Skeletal muscle tissue (tissue), 4 donors: Measurements from ENCODE around the gene OR10A2. TPM values are rescaled to one million over a fixed set of nuclear protein-coding genes. Genes with fewer than 3 reads are reported as not detected.
"Not testable (repeated sequence)": the region's sequence is repeated elsewhere in the genome, so short reads cannot be mapped to it uniquely, and the experiment has no call there.

Experiments used
- H3K27ac ChIP-seq: one replicate; pipeline ENCODE4 v1.7.0; 2013; ENCODE audit warnings: mild to moderate bottlenecking, low read depth, low read length, inconsistent platforms
- H3K27me3 ChIP-seq, 3 donors: one replicate each; pipeline ENCODE4 v1.7.0; 2013; ENCODE audit warnings: low read length in 3 of 3; ENCODE audit not compliant: control insufficient read depth in 3 of 3, insufficient read depth in 3 of 3
- H3K36me3 ChIP-seq, 3 donors: one replicate each; pipeline ENCODE4 v1.7.0; 2013; ENCODE audit warnings: low read length in 3 of 3; ENCODE audit not compliant: control insufficient read depth in 3 of 3, insufficient read depth in 3 of 3
- H3K4me1 ChIP-seq, 3 donors: one replicate each; pipeline ENCODE4 v1.7.0; 2013; ENCODE audit warnings: low read length in 3 of 3, mild to moderate bottlenecking in 3 of 3; ENCODE audit not compliant: control insufficient read depth in 3 of 3, insufficient read depth in 3 of 3
- H3K4me3 ChIP-seq, 3 donors: one replicate each; pipeline ENCODE4 v1.7.0; 2013; ENCODE audit warnings: low read length in 3 of 3
- H3K9ac ChIP-seq, 3 donors: one replicate each; pipeline ENCODE4 v1.7.0; 2013; ENCODE audit warnings: low read length in 3 of 3, mild to moderate bottlenecking in 3 of 3, moderate library complexity in 2 of 3, low read depth in 1 of 3
- H3K9me3 ChIP-seq, 3 donors: one replicate each; pipeline ENCODE4 v1.7.0; 2013; ENCODE audit warnings: low read length in 3 of 3; ENCODE audit not compliant: control insufficient read depth in 3 of 3
- total RNA-seq: library from RNA; depleted of rRNA; stranded (reverse); fragments of >200 nt; gene quantifications from one replicate; pipeline ENCODE4 v1.2.3, GENCODE V29; 2014
- donor health status: Osteomylitis.

OR10A2 gene
- total RNA-seq, 1 donor from 2014 or later, result not detected

DNA sequence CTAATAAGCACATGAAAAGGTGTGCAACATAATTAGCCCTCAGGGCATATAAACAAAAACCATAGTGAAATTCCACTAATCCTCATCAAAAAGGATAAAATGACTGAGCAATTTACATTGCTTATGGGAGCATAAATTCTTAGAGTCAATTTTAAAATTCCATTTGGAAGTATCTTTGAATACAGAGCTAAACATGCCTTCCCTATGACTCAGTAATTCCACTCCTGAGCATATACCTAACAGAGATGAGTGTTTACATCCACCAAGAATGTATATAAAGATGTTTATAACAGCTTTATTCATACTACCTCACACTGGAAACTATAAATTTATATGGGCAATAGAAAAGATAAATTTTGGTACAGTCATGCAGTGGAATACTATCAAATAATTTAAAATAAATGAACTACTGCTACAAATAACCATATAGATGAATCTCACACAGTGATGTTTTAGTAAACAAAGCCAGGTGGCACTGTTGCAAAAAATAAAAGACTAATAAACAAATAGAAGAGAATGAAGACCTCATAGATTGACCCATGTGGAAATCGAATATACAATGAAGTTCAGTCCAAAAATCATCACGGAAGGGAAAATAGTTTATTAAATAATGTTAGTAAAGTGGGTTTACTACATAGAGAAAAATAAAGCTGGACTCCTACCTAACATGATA lies 37.6 kb downstream of the OR10A2 start:
- H3K36me3 ChIP-seq, result no peaks in the 10 kb centered on the region
- no peaks in the 10 kb centered on the region for H3K4me1 ChIP-seq
- no peak overlapping the region for H3K9ac ChIP-seq

DNA sequence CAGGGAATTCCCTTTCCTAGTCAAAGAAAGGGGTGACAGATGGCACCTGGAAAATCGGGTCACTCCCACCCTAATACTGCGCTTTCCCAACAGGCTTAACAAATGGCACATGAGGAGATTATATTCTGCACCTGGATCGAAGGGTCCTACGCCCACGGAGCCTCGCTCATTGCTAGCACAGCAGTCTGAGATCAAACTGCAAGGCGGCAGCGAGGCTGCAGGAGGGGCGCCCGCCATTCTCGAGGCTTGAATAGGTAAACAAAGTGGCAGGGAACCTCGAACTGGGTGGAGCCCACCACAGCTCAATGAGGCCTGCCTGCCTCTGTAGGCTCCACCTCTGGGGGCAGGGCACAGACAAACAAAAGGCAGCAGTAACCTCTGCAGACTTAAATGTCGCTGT lies 41.9 kb downstream of the OR10A2 start:
- H3K27me3 ChIP-seq, H3K9me3 ChIP-seq, H3K27ac ChIP-seq, H3K9ac ChIP-seq, H3K36me3 ChIP-seq, H3K4me1 ChIP-seq, H3K4me3 ChIP-seq: not testable (repeated sequence)

More for the DNA sequence above, 37.6 kb downstream of the OR10A2 start:
- Histone ChIP-seq H3K9me3 (no peaks in the 10 kb centered on the region), H3K27me3 (no peaks in the 10 kb centered on the region), H3K27ac (no peak overlapping the region), H3K4me3 (no peak overlapping the region)

DNA sequence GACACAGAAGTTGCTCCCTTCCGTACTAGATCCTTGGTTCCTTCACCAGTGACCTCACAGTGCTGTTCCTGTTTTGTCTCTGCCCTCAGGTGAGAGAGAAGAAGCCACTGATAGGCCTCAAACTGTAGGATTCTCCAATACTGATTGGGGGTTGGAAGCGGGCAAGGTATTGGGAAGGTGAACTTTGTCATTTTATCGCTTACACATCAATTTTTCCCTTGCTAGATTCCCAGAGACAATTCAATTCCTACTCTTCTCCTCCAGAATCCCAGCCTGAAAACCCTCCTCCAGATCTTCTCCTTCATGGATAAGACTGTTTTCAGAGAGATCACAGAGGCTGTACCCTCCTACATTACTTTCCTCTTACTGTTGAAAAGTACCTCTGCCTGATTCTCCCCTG lies 48.5 kb downstream of the OR10A2 start:
- H3K36me3 ChIP-seq, result no peaks in the 10 kb centered on the region

DNA sequence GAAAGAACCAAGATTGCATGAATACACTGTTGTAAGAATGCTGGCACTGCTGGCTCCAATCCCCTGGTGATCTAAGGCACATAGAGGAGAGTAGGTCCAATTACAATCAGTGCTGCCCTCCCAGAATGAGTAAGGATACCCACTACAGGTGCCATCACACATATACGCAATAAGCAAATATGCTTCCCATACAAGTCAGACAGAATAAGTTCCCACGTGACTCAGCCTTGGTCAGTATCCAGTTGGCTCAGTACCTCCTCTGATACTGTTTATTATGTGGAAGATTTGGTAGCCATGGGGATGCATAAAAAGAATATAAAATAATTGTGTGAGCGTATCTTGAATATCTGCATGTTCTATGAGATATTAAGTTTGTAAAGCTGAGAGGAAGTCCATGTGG lies 49.1 kb downstream of the OR10A2 start:
- Histone ChIP-seq H3K27ac (no peak overlapping the region), H3K27me3 (no peaks in the 10 kb centered on the region), H3K36me3 (no peaks in the 10 kb centered on the region), H3K9ac (no peak overlapping the region), H3K4me3 (no peak overlapping the region), H3K4me1 (no peaks in the 10 kb centered on the region), H3K9me3 (no peaks in the 10 kb centered on the region)

More for the DNA sequence above, 48.5 kb downstream of the OR10A2 start:
- H3K27ac ChIP-seq, result no peak overlapping the region
- no peak overlapping the region for H3K4me3 ChIP-seq
- no peaks in the 10 kb centered on the region for H3K4me1 ChIP-seq
- no peaks in the 10 kb centered on the region for H3K27me3 ChIP-seq
- no peak overlapping the region for H3K9ac ChIP-seq
- H3K9me3 ChIP-seq, result no peaks in the 10 kb centered on the region

DNA sequence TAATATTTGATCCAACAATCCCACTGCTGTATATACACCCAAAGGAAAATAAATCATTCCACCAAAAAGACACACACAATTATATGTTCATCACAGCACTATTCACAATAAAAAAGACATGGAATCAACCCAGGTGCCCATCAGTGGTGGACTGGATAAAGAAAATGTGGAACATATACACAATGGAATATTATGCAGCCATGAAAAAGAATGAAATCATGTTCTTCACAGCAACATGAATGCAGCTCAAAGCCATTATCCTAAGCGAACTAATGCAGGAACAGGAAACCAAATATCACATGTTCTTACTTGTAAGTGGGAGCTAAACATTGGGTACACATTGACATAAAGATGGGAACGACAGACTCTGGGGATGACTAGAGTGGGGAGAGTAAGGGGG lies 56.8 kb downstream of the OR10A2 start:
- Histone ChIP-seq H3K9ac (no peak overlapping the region), H3K36me3 (no peaks in the 10 kb centered on the region), H3K9me3 (no peaks in the 10 kb centered on the region), H3K4me1 (no peaks in the 10 kb centered on the region), H3K4me3 (no peak overlapping the region), H3K27me3 (no peaks in the 10 kb centered on the region), H3K27ac (no peak overlapping the region)

DNA sequence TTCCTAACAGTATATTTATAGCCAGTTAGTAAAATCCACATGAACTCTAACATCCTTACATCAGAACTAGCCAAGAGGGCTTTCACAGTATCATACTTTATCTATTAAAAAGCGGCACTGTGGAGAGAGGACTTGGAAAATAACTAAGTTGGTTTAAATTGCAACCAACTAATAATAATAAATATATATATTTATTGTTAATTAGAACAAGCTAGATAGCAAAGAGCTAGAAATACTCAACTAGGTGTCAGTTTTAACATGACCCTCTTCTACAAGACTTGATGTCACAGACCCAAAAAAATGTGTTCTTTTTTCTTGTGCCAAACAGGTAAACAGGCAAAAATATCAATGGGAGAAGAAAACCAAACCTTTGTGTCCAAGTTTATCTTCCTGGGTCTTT lies 57.8 kb downstream of the OR10A2 start, which contains the start of gene OR2D3:
TSS of gene OR2D3 (plus strand) at position 301 of the 400 bp plus-strand sequence. CDS start at position 301, 0 bp downstream.
- H3K27ac ChIP-seq, result no peak within 1 kb of the TSS
- no peaks in the 10 kb centered on the region for H3K4me1 ChIP-seq

More for the DNA sequence above, 57.8 kb downstream of the OR10A2 start, which contains the start of gene OR2D3:
- Histone ChIP-seq H3K9me3 (no peaks in the 10 kb centered on the region), H3K9ac (no peak within 1 kb of the TSS), H3K36me3 (no peaks in the 10 kb centered on the region), H3K4me3 (no peak within 1 kb of the TSS), H3K27me3 (no peaks in the 10 kb centered on the region)

Other genes with a start within 250 kb of the OR10A2 start
- gene TPP1, start 243.6 kb upstream of the OR10A2 start, total RNA-seq, result 15.7 TPM
- gene DCHS1, start 207.2 kb upstream of the OR10A2 start, total RNA-seq, result 39.1 TPM
- 33.9 TPM for gene MRPL17, start 179.7 kb upstream of the OR10A2 start, total RNA-seq
- gene OR2AG2, start 91.1 kb upstream of the OR10A2 start, total RNA-seq, result not detected
- not detected for gene OR2AG1, start 80.0 kb upstream of the OR10A2 start, total RNA-seq
- under 0.01 TPM for gene OR6A2, start 63.4 kb upstream of the OR10A2 start, total RNA-seq
- not detected for gene OR10A5, start 17.4 kb upstream of the OR10A2 start, total RNA-seq
- gene OR10A4, start 13.6 kb downstream of the OR10A2 start, total RNA-seq, result not detected
- gene OR2D2, start 29.4 kb downstream of the OR10A2 start, total RNA-seq, result not detected
- not detected for gene OR2D3, start 57.9 kb downstream of the OR10A2 start, total RNA-seq
- 1.6 TPM for gene ZNF215, start 63.4 kb downstream of the OR10A2 start, total RNA-seq
- gene ZNF214, start 157.3 kb downstream of the OR10A2 start, total RNA-seq, result 2.6 TPM
- gene NLRP14, start 157.4 kb downstream of the OR10A2 start, total RNA-seq, result under 0.01 TPM
- not detected for gene RBMXL2, start 225.9 kb downstream of the OR10A2 start, total RNA-seq